CMK (cell line): Measurements from ENCODE around the gene CELSR2.

Experiments used
- DNase-seq: peaks from one replicate; pipeline ENCODE4 v3.0.0-alpha.2; 2010; ENCODE audit warnings: low read depth

Gene CELSR2

DNA sequence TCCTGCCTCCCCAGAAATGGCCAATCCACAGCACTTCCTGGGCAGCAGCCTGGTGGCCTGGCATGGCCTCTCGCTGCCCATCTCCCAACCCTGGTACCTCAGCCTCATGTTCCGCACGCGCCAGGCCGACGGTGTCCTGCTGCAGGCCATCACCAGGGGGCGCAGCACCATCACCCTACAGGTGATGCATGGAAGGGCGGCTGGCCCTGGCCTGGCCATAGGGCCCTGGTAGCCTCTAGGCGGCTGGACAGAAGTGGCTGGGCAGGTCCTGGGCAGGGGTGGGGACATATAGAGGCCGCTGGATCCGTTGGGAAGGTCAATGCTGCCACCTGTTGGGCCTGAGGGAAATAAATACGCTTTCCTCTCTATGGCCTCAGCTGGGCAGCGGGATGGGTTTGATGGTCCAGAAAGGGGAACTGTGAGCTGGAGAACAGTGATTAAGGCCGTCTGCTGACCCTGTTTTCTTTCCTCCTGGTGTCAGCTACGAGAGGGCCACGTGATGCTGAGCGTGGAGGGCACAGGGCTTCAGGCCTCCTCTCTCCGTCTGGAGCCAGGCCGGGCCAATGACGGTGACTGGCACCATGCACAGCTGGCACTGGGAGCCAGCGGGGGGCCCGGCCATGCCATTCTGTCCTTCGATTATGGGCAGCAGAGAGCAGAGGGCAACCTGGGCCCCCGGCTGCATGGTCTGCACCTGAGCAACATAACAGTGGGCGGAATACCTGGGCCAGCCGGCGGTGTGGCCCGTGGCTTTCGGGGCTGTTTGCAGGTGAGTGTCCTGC lies 14.4 kb downstream of the CELSR2 start:
- DNase-seq = peak; percentile 60

DNA sequence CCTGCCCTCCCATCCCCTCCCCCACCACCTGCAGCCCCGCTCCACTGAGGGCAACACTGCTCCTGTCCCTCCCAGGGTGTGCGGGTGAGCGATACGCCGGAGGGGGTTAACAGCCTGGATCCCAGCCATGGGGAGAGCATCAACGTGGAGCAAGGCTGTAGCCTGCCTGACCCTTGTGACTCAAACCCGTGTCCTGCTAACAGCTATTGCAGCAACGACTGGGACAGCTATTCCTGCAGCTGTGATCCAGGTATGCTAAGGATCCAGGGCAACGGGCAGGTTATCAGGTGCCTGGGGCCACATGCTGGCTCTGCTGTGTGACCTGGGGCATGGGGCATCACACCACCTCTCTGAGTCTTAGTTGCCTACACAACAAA lies 15.0 kb downstream of the CELSR2 start:
- no peak for DNase-seq

DNA sequence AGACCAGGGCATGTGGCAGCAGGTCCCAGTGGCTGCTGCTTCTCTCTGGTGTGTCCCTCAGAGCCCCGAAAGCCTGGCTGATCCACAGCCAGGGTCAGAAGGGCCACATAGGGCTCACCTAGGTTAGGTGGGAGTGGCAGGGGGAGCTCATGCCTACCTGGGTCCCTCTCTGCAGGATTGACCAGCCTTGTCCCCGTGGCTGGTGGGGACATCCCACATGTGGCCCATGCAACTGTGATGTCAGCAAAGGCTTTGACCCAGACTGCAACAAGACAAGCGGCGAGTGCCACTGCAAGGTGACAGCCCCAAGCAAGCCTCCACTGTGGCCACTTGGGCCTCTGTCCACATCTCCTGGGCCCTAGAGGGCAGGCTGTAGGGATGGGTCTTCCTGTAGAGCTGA lies 15.7 kb downstream of the CELSR2 start:
- DNase-seq = no peak

DNA sequence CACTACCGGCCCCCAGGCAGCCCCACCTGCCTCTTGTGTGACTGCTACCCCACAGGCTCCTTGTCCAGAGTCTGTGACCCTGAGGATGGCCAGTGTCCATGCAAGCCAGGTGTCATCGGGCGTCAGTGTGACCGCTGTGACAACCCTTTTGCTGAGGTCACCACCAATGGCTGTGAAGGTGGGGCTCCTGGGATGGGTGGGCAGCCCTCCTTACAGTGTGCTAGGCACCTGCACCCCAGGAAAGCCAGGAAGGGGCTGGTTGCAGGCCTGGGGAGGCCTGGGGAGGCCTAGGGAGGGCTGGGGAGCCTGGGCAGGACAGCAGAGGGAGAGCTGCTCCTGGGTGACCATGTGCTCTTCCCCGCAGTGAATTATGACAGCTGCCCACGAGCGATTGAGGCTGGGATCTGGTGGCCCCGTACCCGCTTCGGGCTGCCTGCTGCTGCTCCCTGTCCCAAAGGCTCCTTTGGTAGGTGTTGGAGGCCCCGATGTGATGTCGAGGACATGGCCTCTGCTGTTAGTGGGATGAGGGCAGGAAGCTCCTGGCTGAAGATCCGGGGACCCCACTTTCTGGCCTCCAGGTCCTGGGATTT lies 16.5 kb downstream of the CELSR2 start:
- no peak for DNase-seq

DNA sequence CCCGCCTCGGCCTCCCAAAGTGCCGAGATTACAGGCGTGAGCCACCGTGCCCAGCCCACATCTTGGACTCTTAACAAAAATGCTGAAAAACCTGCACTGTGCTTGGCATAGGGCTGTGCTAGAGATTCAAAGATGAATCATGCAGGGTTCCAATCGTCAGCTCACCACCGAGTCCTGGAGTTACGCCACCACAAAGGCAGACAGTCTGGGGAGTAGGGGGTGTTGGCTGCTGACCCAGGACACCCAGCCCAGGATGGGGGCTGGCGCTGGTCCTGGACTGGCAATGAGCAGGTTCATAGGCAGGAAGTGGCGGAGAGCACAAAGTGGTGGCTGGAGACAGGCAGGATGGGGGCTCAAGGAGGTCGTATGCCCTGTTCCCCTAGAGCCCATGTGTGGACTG lies 17.6 kb downstream of the CELSR2 start:
- DNase-seq = no peak

DNA sequence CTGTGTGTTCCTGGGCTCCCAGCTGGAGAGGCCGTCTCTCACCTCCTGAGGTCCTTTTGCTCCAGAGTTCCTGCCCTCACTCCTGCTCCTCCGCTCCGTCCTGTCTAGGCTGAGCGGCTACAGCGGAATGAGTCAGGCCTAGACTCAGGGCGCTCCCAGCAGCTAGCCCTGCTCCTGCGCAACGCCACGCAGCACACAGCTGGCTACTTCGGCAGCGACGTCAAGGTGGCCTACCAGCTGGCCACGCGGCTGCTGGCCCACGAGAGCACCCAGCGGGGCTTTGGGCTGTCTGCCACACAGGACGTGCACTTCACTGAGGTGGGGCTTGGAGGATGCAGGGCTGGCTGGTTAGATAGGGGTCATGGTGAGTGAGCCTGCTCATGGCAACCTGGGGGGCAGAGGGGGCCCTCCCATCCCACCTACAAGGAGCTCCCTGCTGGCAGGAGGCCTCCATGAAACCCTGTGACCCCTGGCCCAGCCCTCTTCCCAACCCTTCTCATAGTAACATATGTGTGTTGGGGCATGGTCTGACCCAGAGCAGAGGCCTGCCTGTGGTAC lies 18.5 kb downstream of the CELSR2 start:
- no peak for DNase-seq

DNA sequence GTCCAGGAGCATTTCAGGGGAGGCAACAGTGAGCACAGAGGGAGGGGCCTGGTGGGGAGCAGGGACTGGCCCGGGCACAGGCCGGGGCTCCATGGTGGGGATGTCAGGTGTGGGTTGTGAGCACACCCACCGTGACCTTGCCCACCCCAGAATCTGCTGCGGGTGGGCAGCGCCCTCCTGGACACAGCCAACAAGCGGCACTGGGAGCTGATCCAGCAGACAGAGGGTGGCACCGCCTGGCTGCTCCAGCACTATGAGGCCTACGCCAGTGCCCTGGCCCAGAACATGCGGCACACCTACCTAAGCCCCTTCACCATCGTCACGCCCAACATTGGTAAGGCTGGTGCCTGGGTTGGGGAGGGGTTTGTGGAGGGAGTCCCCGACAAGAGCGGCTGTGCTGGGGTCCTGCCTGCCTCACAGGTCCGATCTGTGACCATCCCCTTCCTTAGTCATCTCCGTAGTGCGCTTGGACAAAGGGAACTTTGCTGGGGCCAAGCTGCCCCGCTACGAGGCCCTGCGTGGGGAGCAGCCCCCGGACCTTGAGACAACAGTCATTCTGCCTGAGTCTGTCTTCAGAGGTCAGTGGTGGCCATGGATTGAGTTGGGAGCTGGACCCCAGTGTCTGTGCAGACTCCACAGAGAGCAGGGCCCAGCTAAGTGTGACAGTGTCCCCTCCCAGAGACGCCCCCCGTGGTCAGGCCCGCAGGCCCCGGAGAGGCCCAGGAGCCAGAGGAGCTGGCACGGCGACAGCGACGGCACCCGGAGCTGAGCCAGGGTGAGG lies 19.3 kb downstream of the CELSR2 start:
- DNase-seq = no peak

DNA sequence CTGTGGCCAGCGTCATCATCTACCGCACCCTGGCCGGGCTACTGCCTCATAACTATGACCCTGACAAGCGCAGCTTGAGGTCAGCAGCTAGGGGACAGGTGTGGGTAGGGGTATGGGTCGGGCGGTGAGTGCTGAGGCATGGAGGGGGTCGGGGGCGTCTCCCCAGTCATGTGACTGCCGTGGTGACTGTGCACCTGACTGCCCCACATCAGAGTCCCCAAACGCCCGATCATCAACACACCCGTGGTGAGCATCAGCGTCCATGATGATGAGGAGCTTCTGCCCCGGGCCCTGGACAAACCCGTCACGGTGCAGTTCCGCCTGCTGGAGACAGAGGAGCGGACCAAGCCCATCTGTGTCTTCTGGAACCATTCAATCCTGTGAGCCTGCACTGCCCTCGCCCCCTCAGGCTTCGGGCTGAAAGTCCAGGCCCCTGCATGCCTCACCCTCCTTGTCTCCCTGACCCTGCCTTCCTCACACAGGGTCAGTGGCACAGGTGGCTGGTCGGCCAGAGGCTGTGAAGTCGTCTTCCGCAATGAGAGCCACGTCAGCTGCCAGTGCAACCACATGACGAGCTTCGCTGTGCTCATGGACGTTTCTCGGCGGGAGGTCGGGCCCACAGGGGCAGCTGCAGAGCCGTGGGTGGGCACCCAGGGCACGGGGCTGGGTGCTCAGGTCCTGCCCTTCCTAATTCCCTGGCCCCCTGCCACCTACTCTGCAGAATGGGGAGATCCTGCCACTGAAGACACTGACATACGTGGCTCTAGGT lies 20.1 kb downstream of the CELSR2 start:
- DNase-seq = no peak

DNA sequence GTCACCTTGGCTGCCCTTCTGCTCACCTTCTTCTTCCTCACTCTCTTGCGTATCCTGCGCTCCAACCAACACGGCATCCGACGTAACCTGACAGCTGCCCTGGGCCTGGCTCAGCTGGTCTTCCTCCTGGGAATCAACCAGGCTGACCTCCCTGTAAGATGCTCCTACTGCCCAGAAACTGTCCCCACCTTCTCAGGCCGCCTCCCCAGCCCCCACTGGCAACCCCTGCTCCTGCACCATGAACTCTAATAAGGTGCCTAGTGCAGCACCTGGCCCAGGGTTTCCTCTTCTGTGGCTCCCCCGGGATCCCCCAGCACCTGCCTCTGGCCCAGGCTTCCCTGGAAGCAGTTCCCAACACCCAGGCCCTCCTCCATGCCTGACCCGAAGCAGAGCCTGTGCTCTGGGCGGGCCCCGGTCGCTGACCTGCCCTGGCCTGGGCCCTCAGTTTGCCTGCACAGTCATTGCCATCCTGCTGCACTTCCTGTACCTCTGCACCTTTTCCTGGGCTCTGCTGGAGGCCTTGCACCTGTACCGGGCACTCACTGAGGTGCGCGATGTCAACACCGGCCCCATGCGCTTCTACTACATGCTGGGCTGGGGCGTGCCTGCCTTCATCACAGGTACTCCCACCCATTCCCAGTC lies 20.8 kb downstream of the CELSR2 start:
- no peak for DNase-seq

DNA sequence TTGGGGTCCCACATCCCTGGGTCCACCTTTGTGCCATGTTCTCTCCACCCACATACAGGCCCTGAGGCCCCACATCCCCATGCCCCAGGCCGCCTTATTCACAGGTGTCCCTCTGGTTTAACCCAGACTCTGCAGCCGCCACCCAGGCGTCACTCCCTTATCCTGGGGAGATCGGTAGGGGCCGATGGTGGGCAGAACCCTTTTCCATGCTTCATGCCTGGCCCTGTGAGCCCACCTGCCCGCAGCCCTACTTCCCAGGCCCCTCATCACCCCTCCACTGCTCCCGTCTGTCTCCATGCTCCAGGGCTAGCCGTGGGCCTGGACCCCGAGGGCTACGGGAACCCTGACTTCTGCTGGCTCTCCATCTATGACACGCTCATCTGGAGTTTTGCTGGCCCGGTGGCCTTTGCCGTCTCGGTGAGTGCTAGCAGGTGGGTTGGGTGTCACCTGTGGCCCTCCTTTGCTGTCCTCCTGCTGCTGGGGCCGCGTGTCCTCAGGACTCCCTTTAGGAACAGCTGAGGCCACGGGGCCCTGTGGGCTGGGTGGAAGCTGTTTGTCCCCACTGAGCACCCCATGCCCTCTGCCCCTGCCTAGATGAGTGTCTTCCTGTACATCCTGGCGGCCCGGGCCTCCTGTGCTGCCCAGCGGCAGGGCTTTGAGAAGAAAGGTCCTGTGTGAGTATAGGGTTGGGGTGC lies 21.4 kb downstream of the CELSR2 start:
- no peak for DNase-seq

DNA sequence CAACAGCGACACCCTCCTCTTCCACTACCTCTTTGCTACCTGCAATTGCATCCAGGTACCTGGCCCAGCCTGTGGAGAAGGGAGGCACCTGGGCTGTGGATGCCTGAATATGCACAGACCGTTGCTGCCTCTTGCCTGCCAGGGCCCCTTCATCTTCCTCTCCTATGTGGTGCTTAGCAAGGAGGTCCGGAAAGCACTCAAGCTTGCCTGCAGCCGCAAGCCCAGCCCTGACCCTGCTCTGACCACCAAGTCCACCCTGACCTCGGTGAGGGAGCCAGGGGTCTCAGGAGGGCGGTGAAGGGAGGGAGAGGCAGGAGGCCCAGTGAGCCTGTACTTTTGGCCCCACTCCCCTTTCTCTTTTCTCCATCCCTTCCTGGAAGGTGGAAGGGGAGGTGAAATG lies 22.1 kb downstream of the CELSR2 start:
- DNase-seq = no peak

DNA sequence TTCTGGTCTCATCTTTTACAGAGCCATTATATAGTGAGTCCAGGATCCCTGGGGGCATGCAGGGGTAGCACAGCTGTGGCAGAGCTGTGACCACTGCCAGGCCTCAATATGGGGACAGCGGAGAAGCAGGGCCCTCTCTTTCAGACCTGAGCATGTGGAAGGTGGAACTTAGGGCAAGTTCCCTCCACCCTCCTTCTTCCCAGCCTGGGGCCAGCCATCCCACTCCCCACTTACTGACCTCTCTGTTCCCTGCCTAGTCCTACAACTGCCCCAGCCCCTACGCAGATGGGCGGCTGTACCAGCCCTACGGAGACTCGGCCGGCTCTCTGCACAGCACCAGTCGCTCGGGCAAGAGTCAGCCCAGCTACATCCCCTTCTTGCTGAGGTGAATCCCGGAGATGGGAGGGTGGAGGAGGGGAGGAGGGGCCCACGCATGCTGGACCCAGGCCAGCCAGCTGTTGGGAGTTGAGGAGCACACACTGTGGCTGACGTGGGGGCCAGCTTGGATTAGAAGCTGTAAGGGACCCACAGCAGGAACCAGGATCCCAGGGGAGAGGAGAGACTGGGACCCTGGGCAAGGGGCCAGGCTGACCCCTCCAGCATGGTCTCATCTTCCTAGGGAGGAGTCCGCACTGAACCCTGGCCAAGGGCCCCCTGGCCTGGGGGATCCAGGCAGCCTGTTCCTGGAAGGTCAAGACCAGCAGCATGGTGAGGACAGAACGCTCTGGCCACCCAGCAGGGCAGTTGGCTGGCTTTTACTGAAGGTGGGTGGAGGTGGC lies 22.9 kb downstream of the CELSR2 start:
- no peak for DNase-seq

DNA sequence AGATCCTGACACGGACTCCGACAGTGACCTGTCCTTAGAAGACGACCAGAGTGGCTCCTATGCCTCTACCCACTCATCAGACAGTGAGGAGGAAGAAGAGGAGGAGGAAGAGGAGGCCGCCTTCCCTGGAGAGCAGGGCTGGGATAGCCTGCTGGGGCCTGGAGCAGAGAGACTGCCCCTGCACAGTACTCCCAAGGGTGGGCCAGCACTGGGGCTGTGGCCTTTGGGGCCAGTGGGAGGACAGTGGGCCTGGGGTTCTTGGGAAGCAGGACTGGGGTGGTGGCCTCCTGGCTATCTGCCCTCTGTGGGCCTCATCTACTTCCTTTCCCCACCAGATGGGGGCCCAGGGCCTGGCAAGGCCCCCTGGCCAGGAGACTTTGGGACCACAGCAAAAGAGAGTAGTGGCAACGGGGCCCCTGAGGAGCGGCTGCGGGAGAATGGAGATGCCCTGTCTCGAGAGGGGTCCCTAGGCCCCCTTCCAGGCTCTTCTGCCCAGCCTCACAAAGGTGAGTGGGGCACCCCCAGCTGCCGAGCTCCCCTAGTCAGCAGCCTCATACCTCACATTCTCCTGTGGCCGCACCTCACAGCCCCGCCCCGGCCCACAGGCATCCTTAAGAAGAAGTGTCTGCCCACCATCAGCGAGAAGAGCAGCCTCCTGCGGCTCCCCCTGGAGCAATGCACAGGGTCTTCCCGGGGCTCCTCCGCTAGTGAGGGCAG lies 23.6 kb downstream of the CELSR2 start:
- no peak for DNase-seq

DNA sequence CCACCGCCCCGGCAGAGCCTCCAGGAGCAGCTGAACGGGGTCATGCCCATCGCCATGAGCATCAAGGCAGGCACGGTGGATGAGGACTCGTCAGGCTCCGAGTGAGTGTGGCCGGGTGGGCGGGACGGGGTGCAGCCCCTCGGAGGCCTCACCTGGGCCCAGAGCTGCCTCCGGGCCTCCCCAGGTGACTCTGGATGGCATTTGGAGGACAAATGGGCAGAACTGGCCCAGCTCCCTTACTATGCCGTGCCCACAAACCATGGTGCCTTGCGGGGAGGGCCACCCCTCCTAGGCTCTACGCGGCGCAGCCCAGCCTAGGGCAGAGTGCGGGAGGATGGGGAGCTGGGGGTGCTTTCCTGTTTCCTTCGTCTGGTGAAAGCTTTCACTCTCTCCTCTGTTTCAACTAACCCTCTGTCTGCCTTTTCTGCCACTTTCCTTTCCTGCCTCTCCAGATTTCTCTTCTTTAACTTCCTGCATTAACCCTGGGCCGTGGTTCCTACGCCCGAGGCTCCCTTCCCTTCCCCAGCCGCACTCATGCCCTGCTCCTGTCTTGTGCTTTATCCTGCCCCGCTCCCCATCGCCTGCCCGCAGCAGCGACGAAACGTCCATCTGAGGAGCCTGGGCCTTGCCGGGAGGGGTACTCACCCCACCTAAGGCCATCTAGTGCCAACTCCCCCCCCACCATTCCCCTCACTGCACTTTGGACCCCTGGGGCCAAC lies 24.4 kb downstream of the CELSR2 start:
- DNase-seq = no peak

DNA sequence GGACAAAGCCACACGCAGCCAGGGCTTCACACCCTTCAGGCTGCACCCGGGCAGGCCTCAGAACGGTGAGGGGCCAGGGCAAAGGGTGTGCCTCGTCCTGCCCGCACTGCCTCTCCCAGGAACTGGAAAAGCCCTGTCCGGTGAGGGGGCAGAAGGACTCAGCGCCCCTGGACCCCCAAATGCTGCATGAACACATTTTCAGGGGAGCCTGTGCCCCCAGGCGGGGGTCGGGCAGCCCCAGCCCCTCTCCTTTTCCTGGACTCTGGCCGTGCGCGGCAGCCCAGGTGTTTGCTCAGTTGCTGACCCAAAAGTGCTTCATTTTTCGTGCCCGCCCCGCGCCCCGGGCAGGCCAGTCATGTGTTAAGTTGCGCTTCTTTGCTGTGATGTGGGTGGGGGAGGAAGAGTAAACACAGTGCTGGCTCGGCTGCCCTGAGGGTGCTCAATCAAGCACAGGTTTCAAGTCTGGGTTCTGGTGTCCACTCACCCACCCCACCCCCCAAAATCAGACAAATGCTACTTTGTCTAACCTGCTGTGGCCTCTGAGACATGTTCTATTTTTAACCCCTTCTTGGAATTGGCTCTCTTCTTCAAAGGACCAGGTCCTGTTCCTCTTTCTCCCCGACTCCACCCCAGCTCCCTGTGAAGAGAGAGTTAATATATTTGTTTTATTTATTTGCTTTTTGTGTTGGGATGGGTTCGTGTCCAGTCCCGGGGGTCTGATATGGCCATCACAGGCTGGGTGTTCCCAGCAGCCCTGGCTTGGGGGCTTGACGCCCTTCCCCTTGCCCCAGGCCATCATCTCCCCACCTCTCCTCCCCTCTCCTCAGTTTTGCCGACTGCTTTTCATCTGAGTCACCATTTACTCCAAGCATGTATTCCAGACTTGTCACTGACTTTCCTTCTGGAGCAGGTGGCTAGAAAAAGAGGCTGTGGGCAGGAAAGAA lies 25.5 kb downstream of the CELSR2 start:
- DNase-seq = no peak

DNA sequence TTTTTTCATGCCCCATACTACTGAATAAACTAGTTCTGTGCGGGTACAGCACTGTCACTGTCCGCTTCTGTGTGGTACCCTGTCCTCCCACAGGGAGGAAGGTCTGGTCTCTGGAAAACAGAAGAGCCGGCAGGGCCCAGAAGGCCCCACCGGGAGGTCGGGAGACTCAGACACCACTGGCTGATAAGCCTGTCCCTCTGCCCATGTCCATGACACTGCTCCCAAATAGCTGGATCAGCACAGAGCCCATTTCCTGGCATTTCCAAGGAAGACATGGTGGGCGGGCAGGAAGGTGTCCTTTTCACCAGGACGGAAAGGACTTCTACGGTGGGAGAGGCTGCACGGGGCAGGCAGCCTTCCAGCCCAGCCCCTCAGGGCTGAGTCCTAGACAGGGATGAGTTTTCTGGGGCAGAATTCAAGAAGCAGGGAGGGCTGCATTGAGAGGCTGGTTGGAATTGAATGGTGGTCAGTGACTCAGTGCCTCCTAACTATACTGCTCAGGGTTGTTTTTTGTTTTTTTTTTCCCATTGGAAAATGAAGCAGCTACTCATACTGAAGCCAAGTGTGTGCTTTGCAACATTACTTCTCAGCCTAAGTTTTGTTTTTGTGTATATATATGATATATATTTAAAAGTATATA lies 26.5 kb downstream of the CELSR2 start:
- DNase-seq = no peak
